Measurements from ENCODE around the gene SPRR2E.

SPRR2E gene

DNA sequence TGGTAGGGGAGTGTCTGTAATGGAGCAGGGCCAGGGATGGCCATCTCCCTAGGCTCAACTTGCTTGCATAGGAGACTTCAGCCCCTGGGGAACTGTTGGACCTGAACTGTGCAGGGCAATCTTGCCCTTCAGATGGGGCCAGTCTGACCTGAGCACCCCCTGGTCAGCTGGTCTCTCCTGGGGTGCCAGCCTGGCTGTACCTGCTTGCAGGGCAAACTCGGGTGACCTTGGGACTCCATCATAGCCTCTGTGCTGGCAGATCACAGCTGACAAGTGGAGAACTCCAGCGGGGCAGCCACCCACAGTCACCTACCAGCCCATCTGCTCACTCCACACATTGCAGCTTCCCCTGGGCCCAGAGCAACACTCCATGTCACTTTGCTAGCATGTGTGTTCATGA lies 45.1 kb downstream of the SPRR2E start:
- POLR2A ChIA-PET: no interaction called here
- CTCF ChIA-PET: no interaction called here
- no peak for DNase-seq (ENCODE audit: low read depth, low spot score)
- TF ChIP-seq, protein P1, sequence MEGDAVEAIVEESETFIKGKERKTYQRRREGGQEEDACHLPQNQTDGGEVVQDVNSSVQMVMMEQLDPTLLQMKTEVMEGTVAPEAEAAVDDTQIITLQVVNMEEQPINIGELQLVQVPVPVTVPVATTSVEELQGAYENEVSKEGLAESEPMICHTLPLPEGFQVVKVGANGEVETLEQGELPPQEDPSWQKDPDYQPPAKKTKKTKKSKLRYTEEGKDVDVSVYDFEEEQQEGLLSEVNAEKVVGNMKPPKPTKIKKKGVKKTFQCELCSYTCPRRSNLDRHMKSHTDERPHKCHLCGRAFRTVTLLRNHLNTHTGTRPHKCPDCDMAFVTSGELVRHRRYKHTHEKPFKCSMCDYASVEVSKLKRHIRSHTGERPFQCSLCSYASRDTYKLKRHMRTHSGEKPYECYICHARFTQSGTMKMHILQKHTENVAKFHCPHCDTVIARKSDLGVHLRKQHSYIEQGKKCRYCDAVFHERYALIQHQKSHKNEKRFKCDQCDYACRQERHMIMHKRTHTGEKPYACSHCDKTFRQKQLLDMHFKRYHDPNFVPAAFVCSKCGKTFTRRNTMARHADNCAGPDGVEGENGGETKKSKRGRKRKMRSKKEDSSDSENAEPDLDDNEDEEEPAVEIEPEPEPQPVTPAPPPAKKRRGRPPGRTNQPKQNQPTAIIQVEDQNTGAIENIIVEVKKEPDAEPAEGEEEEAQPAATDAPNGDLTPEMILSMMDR (IDR thresholded peaks at IDR 0.05; ENCODE audit: insufficient read depth, low read length, missing control alignments): no peak
- no peak overlapping the region for H3K4me3 ChIP-seq (ENCODE audit: low read depth, low read length)

Measured in AG04449 (cell line).